Activated T-cell treated with anti-CD3 and anti-CD28 coated beads, Interleukin-2, amount 50 U/mL, for 72 hours (primary cell): ENCODE results near the gene RERE. TPM values are rescaled to one million over a fixed set of nuclear protein-coding genes. Genes with fewer than 3 reads are reported as not detected.

ENCODE experiments used
- ATAC-seq, 2 donors: fragments of 150-1000 bp; cut with Tn5 transposase; replicated peaks in 1 of 2; 2 replicates each; pipeline ENCODE4 v1.10.0; 2021; ENCODE audit warnings: moderate library complexity in 2 of 2, mild to moderate bottlenecking in 1 of 2
- DNase-seq, 2 donors: peaks; one replicate each; pipeline ENCODE4 v3.0.0; 2021 to 2022; ENCODE audit warnings: mixed read lengths in 1 of 2
- H3K27ac Mint-ChIP-seq: one replicate; pipeline ENCODE4 v1.8.0; 2022; ENCODE audit warnings: mild to moderate bottlenecking, moderate library complexity, mixed read lengths
- H3K27me3 Mint-ChIP-seq: one replicate; pipeline ENCODE4 v1.8.0; 2022; ENCODE audit warnings: low read depth, mixed read lengths
- H3K36me3 Mint-ChIP-seq, 2 donors: one replicate each; pipeline ENCODE4 v1.8.0; 2022; ENCODE audit warnings: mixed read lengths in 2 of 2, mild to moderate bottlenecking in 1 of 2; ENCODE audit not compliant: insufficient read depth in 2 of 2
- H3K4me1 Mint-ChIP-seq: one replicate; pipeline ENCODE4 v1.8.0; 2022; ENCODE audit warnings: low read depth, mixed read lengths
- H3K4me3 Mint-ChIP-seq, 2 donors: one replicate each; pipeline ENCODE4 v1.8.0; 2022; ENCODE audit warnings: mild to moderate bottlenecking in 2 of 2, mixed read lengths in 2 of 2, moderate library complexity in 2 of 2
- H3K9me3 Mint-ChIP-seq, 2 donors: one replicate each; pipeline ENCODE4 v1.8.0; 2022; ENCODE audit warnings: mixed read lengths in 2 of 2
- total RNA-seq, 2 donors: library from RNA; stranded (reverse); gene quantifications; one replicate each; pipeline ENCODE4 v1.2.3, GENCODE V29; 2022

Gene RERE
- total RNA-seq, 2 donors from 2014 or later = 98.7 to 105 TPM

DNA sequence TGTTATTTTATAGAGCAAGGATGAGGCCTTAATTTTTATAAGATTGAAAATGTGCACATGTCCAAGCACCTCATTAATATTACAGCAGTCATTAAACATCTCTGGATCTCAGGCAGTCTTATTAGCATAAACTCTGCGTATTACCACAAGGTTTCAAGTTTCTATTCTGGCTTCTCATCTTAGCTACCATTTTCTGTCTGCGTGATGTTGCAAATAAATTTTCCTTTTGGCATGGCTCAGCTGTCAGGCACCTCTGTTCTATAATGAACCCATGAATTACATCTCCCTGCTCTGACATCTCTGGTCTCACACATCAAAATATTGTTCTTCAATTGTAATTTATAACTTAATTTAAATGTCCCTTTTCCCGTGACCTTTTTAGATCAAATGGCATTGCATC lies 343.1 kb downstream of the RERE start:
- no peak overlapping the region for H3K4me3 Mint-ChIP-seq

GRCh38 chr1:8473891-8474300 lies 343.5 kb downstream of the RERE start:
- DNase-seq (no peak), ATAC-seq (no peak)
- H3K27me3 Mint-ChIP-seq = no peaks in the 10 kb centered on the region
- H3K36me3 Mint-ChIP-seq = peaks cover 2% of the 10 kb centered on the region in 2 donors
- H3K27ac Mint-ChIP-seq = no peak overlapping the region
- no peak overlapping the region for H3K4me3 Mint-ChIP-seq
- H3K9me3 Mint-ChIP-seq = no peaks in the 10 kb centered on the region
- peaks cover 69% of the 10 kb centered on the region for H3K4me1 Mint-ChIP-seq

More for the DNA sequence above, 343.1 kb downstream of the RERE start:
- Mint-ChIP-seq H3K36me3 (peaks cover 2% of the 10 kb centered on the region in 2 donors), H3K27ac (no peak overlapping the region), H3K9me3 (no peaks in the 10 kb centered on the region), H3K27me3 (no peaks in the 10 kb centered on the region), H3K4me1 (peaks cover 69% of the 10 kb centered on the region)
- no peak for DNase-seq
- no peak for ATAC-seq

DNA sequence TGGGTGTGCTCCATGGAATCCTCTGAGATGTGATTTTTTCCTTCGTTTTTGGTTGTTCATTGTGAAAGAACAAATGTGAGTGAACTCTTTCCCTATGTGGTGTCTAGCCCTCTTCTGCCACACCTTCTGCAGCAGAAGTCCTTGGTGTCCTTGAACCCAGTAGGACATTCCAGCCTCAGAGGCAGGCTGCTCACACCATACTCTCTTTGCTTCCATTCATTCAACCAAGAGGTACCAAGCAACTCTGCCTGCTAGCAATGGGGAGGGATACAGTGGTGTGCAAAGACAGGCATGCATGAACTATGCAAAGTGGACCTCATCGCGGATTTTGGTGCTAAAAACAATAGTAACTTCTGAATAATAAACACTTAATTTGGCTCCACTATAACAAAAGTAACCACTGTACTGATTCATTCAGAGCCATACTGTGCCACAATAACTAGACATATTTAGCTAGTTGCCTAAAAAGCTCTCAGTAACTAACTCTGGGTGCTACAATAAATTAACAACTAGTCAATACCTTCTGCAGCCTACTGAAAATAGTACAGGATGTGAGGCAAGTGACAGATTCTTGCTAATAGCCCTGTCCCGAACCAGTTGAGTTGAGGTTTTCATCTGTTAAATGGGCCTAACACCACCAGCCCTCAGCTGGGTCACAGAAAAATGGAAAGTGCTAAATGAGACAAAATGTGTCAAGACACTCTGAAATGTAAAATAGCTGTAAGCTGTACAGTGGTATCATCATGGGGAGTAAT lies 344.1 kb downstream of the RERE start:
- H3K27ac Mint-ChIP-seq = no peak overlapping the region
- no peaks in the 10 kb centered on the region for H3K9me3 Mint-ChIP-seq
- H3K4me1 Mint-ChIP-seq = peaks cover 64% of the 10 kb centered on the region
- DNase-seq (no peak), ATAC-seq (peak; percentile 3 to 19)
- H3K4me3 Mint-ChIP-seq = peak overlapping the region; percentile 21 to 42
- H3K36me3 Mint-ChIP-seq = peaks cover 2% of the 10 kb centered on the region in 2 donors
- no peaks in the 10 kb centered on the region for H3K27me3 Mint-ChIP-seq

- no peaks in the 10 kb centered on the region for H3K27me3 Mint-ChIP-seq
- H3K4me1 Mint-ChIP-seq = peaks cover 57% of the 10 kb centered on the region
- H3K36me3 Mint-ChIP-seq = peaks cover 2% of the 10 kb centered on the region in 2 donors
- no peaks in the 10 kb centered on the region for H3K9me3 Mint-ChIP-seq
- H3K27ac Mint-ChIP-seq = peak overlapping the region; percentile 51
- peak; percentile 44 to 69 for DNase-seq
- peak overlapping the region; percentile 46 to 60 for H3K4me3 Mint-ChIP-seq
- ATAC-seq = peak; percentile 65 to 72
Observed at GRCh38 chr1:8472668-8473067, 344.8 kb downstream of the RERE start.

DNA sequence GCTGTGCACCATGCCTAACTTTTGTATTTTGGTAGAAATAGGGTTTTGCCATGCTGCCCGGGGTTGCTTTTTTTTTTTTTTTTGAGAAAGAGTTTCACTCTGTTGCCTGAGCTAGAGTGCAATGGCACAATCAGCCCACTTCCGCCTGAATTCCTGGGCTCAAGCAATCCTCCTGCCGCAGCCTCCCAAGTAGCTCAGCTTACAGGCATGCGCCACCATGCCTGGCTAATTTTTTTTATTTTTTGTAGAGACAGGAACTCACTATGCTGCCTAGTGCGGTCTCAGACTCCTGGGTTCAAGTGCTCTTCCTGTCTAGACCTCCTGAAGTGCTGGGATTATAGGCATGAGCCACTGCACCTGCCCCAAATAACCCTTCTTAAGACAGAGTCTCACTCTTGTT lies 346.0 kb downstream of the RERE start:
- H3K9me3 Mint-ChIP-seq = no peaks in the 10 kb centered on the region
- H3K27ac Mint-ChIP-seq = no peak overlapping the region
- peaks cover 2% of the 10 kb centered on the region in 2 donors for H3K36me3 Mint-ChIP-seq
- ATAC-seq (no peak), DNase-seq (no peak)
- H3K4me3 Mint-ChIP-seq = no peak overlapping the region
- H3K4me1 Mint-ChIP-seq = peaks cover 45% of the 10 kb centered on the region
- H3K27me3 Mint-ChIP-seq = no peaks in the 10 kb centered on the region

DNA sequence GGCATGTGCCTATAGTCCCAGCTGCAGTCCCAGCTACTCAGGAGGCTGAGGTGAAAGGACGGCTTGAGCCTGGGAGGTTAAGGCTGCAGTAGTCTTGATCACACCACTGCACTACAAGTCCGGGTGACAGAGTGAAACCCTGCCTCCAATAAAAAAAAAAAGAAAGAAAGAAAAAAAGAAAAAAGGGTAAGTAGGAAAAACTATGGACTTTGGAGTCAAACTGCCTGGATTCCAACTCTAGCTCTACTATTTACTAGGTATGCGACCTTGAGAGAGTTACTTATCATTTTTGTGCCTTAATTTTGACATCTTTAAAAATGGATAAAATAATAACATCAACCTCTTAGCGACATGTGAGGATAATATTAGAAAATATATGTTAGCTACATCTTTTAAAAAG lies 348.7 kb downstream of the RERE start:
- no peak overlapping the region for H3K27ac Mint-ChIP-seq
- no peaks in the 10 kb centered on the region for H3K36me3 Mint-ChIP-seq
- ATAC-seq = no peak
- no peak for DNase-seq
- no peak overlapping the region for H3K4me3 Mint-ChIP-seq
- no peaks in the 10 kb centered on the region for H3K27me3 Mint-ChIP-seq
- no peaks in the 10 kb centered on the region for H3K9me3 Mint-ChIP-seq
- peaks cover 36% of the 10 kb centered on the region for H3K4me1 Mint-ChIP-seq

DNA sequence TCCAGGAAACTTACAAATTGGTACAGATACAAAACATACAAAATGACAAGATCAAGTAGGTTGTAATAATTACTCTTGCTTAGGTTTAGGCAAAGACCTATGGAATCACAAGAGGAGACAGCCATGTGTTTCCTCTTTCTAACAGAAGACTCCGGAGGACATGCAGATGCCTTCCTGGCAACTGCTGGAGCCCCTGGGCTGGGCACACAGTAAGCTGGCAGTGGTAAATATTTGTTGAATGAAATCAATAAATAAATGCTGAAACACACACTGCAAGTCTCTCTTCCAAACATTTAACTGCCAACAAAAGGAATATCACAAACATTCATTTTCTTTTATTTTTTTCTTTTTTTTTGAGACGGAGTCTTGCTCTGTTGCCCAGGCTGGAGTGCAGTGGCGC lies 350.1 kb downstream of the RERE start:
- Mint-ChIP-seq H3K9me3 (no peaks in the 10 kb centered on the region), H3K36me3 (no peaks in the 10 kb centered on the region), H3K4me1 (peaks cover 35% of the 10 kb centered on the region), H3K27me3 (no peaks in the 10 kb centered on the region), H3K27ac (no peak overlapping the region), H3K4me3 (no peak overlapping the region)
- DNase-seq (no peak), ATAC-seq (no peak)

- DNase-seq (no peak), ATAC-seq (no peak)
- Mint-ChIP-seq H3K9me3 (no peaks in the 10 kb centered on the region), H3K27me3 (no peaks in the 10 kb centered on the region), H3K4me1 (peaks cover 38% of the 10 kb centered on the region), H3K4me3 (no peak overlapping the region), H3K27ac (no peak overlapping the region), H3K36me3 (peaks cover 0 to 2% of the 10 kb centered on the region in 2 donors)
Observed at GRCh38 chr1:8465692-8466091, 351.7 kb downstream of the RERE start.

DNA sequence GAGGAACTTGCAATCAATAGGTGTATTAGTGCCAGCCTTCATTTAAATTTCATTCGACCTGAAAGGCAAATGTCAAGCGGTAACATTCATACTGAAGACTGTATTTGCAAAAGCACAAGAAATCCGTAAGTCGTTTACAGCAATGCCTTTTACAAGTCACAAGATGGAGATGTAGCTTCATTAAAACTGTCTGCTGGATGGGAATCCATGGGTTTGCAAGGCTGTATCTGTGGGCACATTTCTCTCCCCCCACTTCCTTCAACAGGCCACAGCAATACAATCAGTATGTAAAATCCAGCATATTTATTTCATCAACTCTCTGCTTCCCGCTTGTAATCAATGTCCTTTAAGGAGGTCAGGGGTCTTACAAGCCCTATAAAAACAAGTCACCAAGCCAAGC lies 352.4 kb downstream of the RERE start:
- Mint-ChIP-seq H3K4me3 (no peak overlapping the region), H3K27me3 (no peaks in the 10 kb centered on the region), H3K36me3 (peaks cover 0 to 2% of the 10 kb centered on the region in 2 donors), H3K27ac (no peak overlapping the region), H3K9me3 (no peaks in the 10 kb centered on the region), H3K4me1 (peaks cover 38% of the 10 kb centered on the region)
- DNase-seq = no peak
- ATAC-seq = no peak

GRCh38 chr1:8464377-8464776 lies 353.1 kb downstream of the RERE start:
- Mint-ChIP-seq H3K27ac (no peak overlapping the region), H3K36me3 (peaks cover 0 to 2% of the 10 kb centered on the region in 2 donors), H3K9me3 (no peaks in the 10 kb centered on the region), H3K4me3 (no peak overlapping the region), H3K4me1 (peaks cover 38% of the 10 kb centered on the region), H3K27me3 (no peaks in the 10 kb centered on the region)
- ATAC-seq = no peak
- no peak for DNase-seq

GRCh38 chr1:8463144-8463927 lies 354.1 kb downstream of the RERE start:
- peak overlapping the region in 1 of 2 donors; percentile 17 for H3K4me3 Mint-ChIP-seq
- ATAC-seq (no peak), DNase-seq (no peak)
- no peaks in the 10 kb centered on the region for H3K27me3 Mint-ChIP-seq
- H3K9me3 Mint-ChIP-seq = no peaks in the 10 kb centered on the region
- peaks cover 42% of the 10 kb centered on the region for H3K4me1 Mint-ChIP-seq
- peaks cover 0 to 2% of the 10 kb centered on the region in 2 donors for H3K36me3 Mint-ChIP-seq
- H3K27ac Mint-ChIP-seq = peak overlapping the region; percentile 55

GRCh38 chr1:8462371-8462892 lies 355.0 kb downstream of the RERE start:
- H3K4me3 Mint-ChIP-seq = no peak overlapping the region
- peaks cover 49% of the 10 kb centered on the region for H3K4me1 Mint-ChIP-seq
- no peak overlapping the region for H3K27ac Mint-ChIP-seq
- peaks cover 0 to 2% of the 10 kb centered on the region in 2 donors for H3K36me3 Mint-ChIP-seq
- ATAC-seq (no peak), DNase-seq (no peak)
- H3K9me3 Mint-ChIP-seq = no peaks in the 10 kb centered on the region
- H3K27me3 Mint-ChIP-seq = no peaks in the 10 kb centered on the region

DNA sequence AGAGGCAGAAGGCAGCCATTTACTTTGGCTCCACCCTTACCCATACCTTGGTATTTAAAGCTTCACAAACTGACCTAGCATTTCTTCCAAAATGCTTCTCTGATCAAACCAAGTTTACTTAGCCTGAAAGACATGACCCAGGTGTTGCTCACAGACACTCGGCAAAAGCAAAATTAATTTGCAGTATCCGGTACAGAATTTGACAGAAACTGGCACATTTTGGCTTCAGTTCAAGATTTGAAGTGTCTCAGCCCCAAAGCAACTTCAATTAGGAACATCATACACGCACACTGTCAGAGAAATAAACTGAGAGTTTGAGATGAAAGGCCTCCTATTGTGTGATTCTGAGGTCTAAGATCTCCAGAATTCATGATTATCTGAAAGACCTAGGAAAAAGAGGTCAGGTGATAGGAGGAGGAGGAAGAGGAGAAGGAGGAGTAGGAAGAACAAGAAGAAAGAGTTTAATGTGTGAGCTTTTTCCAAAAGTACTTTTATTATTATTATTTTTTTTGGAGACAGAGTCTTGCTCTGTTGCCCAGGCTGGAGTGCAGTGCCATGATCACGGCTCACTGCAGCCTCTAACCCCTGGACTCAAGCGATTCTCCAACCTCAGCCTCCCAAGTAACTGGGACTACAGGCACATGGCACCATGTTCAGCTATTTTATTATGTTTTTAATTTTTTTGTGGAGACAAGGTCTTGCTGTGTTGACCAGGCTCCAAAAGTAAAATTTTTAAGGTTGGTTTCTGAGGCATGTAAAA lies 355.9 kb downstream of the RERE start:
- H3K9me3 Mint-ChIP-seq = no peaks in the 10 kb centered on the region
- peak overlapping the region in 1 of 2 donors; percentile 13 for H3K4me3 Mint-ChIP-seq
- no peaks in the 10 kb centered on the region for H3K27me3 Mint-ChIP-seq
- peak overlapping the region; percentile 25 for H3K27ac Mint-ChIP-seq
- ATAC-seq = no peak
- no peak for DNase-seq
- peaks cover 2 to 5% of the 10 kb centered on the region in 2 donors for H3K36me3 Mint-ChIP-seq
- peaks cover 57% of the 10 kb centered on the region for H3K4me1 Mint-ChIP-seq
